ENCODE data around the gene GSTA2.
"Not testable (repeated sequence)": the region's sequence is repeated elsewhere in the genome, so short reads cannot be mapped to it uniquely, and the experiment has no call there.

Gene GSTA2

GRCh38 chr6:52779237-52779636, 16.0 kb upstream of the GSTA2 start:
- Histone ChIP-seq H3K9me2 (replicated peaks; ENCODE audit: insufficient read depth, low read length) (no peaks in the 10 kb centered on the region), H3F3A (ENCODE audit: insufficient read depth) (no peaks in the 10 kb centered on the region), H2AFZ (ENCODE audit: low read depth, low read length, severe bottlenecking) (no peak overlapping the region), H3K27ac (ENCODE audit: low read depth, low read length) (no peak overlapping the region), H3K27me3 (ENCODE audit: low read length) (no peaks in the 10 kb centered on the region), H3K4me2 (ENCODE audit: low read depth, low read length, poor library complexity, severe bottlenecking) (no peak overlapping the region), H4K20me1 (ENCODE audit: low read depth, low read length) (no peaks in the 10 kb centered on the region), H3K9ac (ENCODE audit: low read length) (no peak overlapping the region), H3K79me2 (ENCODE audit: insufficient read depth, low read length) (no peaks in the 10 kb centered on the region), H3K9me3 (ENCODE audit: insufficient read depth, low read length) (no peaks in the 10 kb centered on the region), H3K4me3 (ENCODE audit: insufficient read depth, low read length, poor library complexity, severe bottlenecking) (no peak overlapping the region), H3K36me3 (ENCODE audit: low read length) (no peaks in the 10 kb centered on the region)
- TF ChIP-seq, protein P1, sequence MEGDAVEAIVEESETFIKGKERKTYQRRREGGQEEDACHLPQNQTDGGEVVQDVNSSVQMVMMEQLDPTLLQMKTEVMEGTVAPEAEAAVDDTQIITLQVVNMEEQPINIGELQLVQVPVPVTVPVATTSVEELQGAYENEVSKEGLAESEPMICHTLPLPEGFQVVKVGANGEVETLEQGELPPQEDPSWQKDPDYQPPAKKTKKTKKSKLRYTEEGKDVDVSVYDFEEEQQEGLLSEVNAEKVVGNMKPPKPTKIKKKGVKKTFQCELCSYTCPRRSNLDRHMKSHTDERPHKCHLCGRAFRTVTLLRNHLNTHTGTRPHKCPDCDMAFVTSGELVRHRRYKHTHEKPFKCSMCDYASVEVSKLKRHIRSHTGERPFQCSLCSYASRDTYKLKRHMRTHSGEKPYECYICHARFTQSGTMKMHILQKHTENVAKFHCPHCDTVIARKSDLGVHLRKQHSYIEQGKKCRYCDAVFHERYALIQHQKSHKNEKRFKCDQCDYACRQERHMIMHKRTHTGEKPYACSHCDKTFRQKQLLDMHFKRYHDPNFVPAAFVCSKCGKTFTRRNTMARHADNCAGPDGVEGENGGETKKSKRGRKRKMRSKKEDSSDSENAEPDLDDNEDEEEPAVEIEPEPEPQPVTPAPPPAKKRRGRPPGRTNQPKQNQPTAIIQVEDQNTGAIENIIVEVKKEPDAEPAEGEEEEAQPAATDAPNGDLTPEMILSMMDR (IDR thresholded peaks at IDR 0.05; ENCODE audit: insufficient read depth, low read length, poor library complexity, severe bottlenecking): no peak

DNA sequence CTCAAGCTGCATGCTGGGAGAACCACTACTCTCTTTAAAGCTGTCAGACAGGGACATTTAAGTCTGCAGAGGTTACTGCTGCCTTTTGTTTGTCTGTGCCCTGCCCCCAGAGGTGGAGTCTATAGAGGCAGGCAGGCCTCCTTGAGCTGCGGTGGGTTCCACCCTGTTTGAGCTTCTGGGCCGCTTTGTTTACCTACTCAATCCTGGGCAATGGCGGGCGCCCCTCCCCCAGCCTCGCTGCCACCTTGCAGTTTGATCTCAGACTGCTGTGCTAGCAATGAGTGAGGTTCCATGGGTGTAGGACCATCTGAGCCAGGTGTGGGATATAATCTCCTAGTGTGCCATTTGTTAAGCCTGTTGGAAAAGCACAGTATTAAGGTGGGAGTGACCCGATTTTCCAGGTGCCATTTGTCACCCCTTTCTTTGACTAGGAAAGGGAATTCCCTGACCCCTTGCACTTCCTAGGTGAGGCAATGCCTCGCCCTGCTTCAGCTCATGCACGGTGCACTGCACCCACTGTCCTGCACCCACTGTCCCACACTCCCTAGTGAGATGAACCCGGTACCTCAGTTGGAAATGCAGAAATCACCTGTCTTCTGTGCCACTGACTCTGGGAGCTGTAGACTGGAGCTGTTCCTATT, 13.6 kb upstream of the GSTA2 start:
- H3K79me2 ChIP-seq (ENCODE audit: insufficient read depth, low read length); H3K27me3 ChIP-seq (ENCODE audit: low read length); H3K9ac ChIP-seq (ENCODE audit: low read length); H2AFZ ChIP-seq (ENCODE audit: low read depth, low read length, severe bottlenecking); H3K4me2 ChIP-seq (ENCODE audit: low read depth, low read length, poor library complexity, severe bottlenecking); H3K27ac ChIP-seq (ENCODE audit: low read depth, low read length); H3F3A ChIP-seq (ENCODE audit: insufficient read depth); H3K36me3 ChIP-seq (ENCODE audit: low read length); H4K20me1 ChIP-seq (ENCODE audit: low read depth, low read length); H3K4me3 ChIP-seq (ENCODE audit: insufficient read depth, low read length, poor library complexity, severe bottlenecking); H3K9me2 ChIP-seq (replicated peaks; ENCODE audit: insufficient read depth, low read length); H3K9me3 ChIP-seq (ENCODE audit: insufficient read depth, low read length): not testable (repeated sequence)

DNA sequence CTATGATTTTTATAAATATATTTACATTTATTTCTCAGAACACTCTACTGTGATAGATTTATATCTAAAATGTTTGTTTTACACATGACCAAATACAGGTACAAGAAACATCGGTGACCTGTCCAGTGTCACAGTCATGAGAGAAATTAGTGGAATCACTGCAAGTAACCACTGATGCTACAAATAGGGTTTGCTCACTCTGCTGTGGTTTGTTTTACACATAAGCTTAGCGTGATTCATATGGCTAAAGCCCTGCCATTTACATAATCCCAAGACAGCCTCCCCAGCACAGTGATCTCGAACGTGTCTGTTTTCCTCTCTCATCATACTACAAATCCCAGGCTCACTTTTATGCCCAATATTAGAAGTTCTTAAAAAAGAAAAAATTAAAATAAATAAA, 6.1 kb upstream of the GSTA2 start:
- H3K4me2 ChIP-seq (ENCODE audit: low read depth, low read length, poor library complexity, severe bottlenecking); H3K4me3 ChIP-seq (ENCODE audit: insufficient read depth, low read length, poor library complexity, severe bottlenecking); H2AFZ ChIP-seq (ENCODE audit: low read depth, low read length, severe bottlenecking); H3F3A ChIP-seq (ENCODE audit: insufficient read depth); H3K9me3 ChIP-seq (ENCODE audit: insufficient read depth, low read length); H3K9me2 ChIP-seq (replicated peaks; ENCODE audit: insufficient read depth, low read length); H3K27me3 ChIP-seq (ENCODE audit: low read length); H3K36me3 ChIP-seq (ENCODE audit: low read length); H4K20me1 ChIP-seq (ENCODE audit: low read depth, low read length); H3K9ac ChIP-seq (ENCODE audit: low read length); H3K79me2 ChIP-seq (ENCODE audit: insufficient read depth, low read length); H3K27ac ChIP-seq (ENCODE audit: low read depth, low read length): not testable (repeated sequence)

- H3F3A ChIP-seq (ENCODE audit: insufficient read depth); H3K27ac ChIP-seq (ENCODE audit: low read depth, low read length); H3K9me3 ChIP-seq (ENCODE audit: insufficient read depth, low read length); H2AFZ ChIP-seq (ENCODE audit: low read depth, low read length, severe bottlenecking); H3K27me3 ChIP-seq (ENCODE audit: low read length); H3K4me3 ChIP-seq (ENCODE audit: insufficient read depth, low read length, poor library complexity, severe bottlenecking); H3K4me2 ChIP-seq (ENCODE audit: low read depth, low read length, poor library complexity, severe bottlenecking); H3K9ac ChIP-seq (ENCODE audit: low read length); H3K9me2 ChIP-seq (replicated peaks; ENCODE audit: insufficient read depth, low read length); H4K20me1 ChIP-seq (ENCODE audit: low read depth, low read length); H3K79me2 ChIP-seq (ENCODE audit: insufficient read depth, low read length); H3K36me3 ChIP-seq (ENCODE audit: low read length): not testable (repeated sequence)
These were observed 4.4 kb upstream of the GSTA2 start for GRCh38 chr6:52767658-52768057.

GRCh38 chr6:52761673-52762491, 1.4 kb downstream of the GSTA2 start:
- not testable (repeated sequence) for H3K4me2 ChIP-seq (ENCODE audit: low read depth, low read length, poor library complexity, severe bottlenecking); H3K9me3 ChIP-seq (ENCODE audit: insufficient read depth, low read length); H3K79me2 ChIP-seq (ENCODE audit: insufficient read depth, low read length); H3K36me3 ChIP-seq (ENCODE audit: low read length); H3K4me3 ChIP-seq (ENCODE audit: insufficient read depth, low read length, poor library complexity, severe bottlenecking); H3K27ac ChIP-seq (ENCODE audit: low read depth, low read length); H2AFZ ChIP-seq (ENCODE audit: low read depth, low read length, severe bottlenecking); H3K9ac ChIP-seq (ENCODE audit: low read length); H3K9me2 ChIP-seq (replicated peaks; ENCODE audit: insufficient read depth, low read length); H3F3A ChIP-seq (ENCODE audit: insufficient read depth); H4K20me1 ChIP-seq (ENCODE audit: low read depth, low read length); H3K27me3 ChIP-seq (ENCODE audit: low read length)
